ENCODE measurements around the gene C1QTNF9.
"Not testable (repeated sequence)": the region's sequence is repeated elsewhere in the genome, so short reads cannot be mapped to it uniquely, and the experiment has no call there.

Gene C1QTNF9

GRCh38 chr13:24282256-24282655 lies 27.1 kb upstream of the C1QTNF9 start:
- DNase-seq (ENCODE audit: low read depth) = no peak

- no peak for DNase-seq (ENCODE audit: low read depth)
These were observed 24.4 kb upstream of the C1QTNF9 start for GRCh38 chr13:24284889-24285565.

- DNase-seq (ENCODE audit: low read depth) = no peak
These were observed 22.8 kb upstream of the C1QTNF9 start for GRCh38 chr13:24286624-24287023.

GRCh38 chr13:24287748-24288287 lies 21.6 kb upstream of the C1QTNF9 start:
- no peak for DNase-seq (ENCODE audit: low read depth)

GRCh38 chr13:24288870-24289269 lies 20.5 kb upstream of the C1QTNF9 start:
- DNase-seq (ENCODE audit: low read depth) = no peak

GRCh38 chr13:24290280-24290932 lies 19.0 kb upstream of the C1QTNF9 start:
- no peak for DNase-seq (ENCODE audit: low read depth)

GRCh38 chr13:24292481-24292880 lies 16.9 kb upstream of the C1QTNF9 start:
- no peak for DNase-seq (ENCODE audit: low read depth)

GRCh38 chr13:24293746-24294145 lies 15.6 kb upstream of the C1QTNF9 start:
- DNase-seq (ENCODE audit: low read depth) = no peak

- no peak for DNase-seq (ENCODE audit: low read depth)
These were observed 9.8 kb upstream of the C1QTNF9 start for GRCh38 chr13:24299488-24300114.

GRCh38 chr13:24301434-24301833 lies 7.9 kb upstream of the C1QTNF9 start:
- no peak for DNase-seq (ENCODE audit: low read depth)

GRCh38 chr13:24301911-24302310 lies 7.5 kb upstream of the C1QTNF9 start:
- DNase-seq (ENCODE audit: low read depth) = no peak

- DNase-seq (ENCODE audit: low read depth) = no peak
These were observed 4.8 kb upstream of the C1QTNF9 start for GRCh38 chr13:24304620-24305019.

- no peak for DNase-seq (ENCODE audit: low read depth)
These were observed 2.7 kb upstream of the C1QTNF9 start for GRCh38 chr13:24306632-24307031.

GRCh38 chr13:24307211-24308067 lies 1.9 kb upstream of the C1QTNF9 start:
- DNase-seq (ENCODE audit: low read depth) = no peak

- DNase-seq (ENCODE audit: low read depth) = no peak
These were observed 1.3 kb upstream of the C1QTNF9 start for GRCh38 chr13:24308068-24308445.

- DNase-seq (ENCODE audit: low read depth) = no peak
These were observed 826 bp upstream of the C1QTNF9 start for GRCh38 chr13:24308488-24309020.

GRCh38 chr13:24313439-24313838 lies 4.1 kb downstream of the C1QTNF9 start:
- DNase-seq (ENCODE audit: low read depth) = no peak

- not testable (repeated sequence) for DNase-seq (ENCODE audit: low read depth)
These were observed 8.5 kb downstream of the C1QTNF9 start for GRCh38 chr13:24317835-24318234.

GRCh38 chr13:24318878-24319277 lies 9.5 kb downstream of the C1QTNF9 start:
- not testable (repeated sequence) for DNase-seq (ENCODE audit: low read depth)

- DNase-seq (ENCODE audit: low read depth) = not testable (repeated sequence)
These were observed 10.3 kb downstream of the C1QTNF9 start for GRCh38 chr13:24319641-24320040.

- not testable (repeated sequence) for DNase-seq (ENCODE audit: low read depth)
These were observed 12.0 kb downstream of the C1QTNF9 start for GRCh38 chr13:24321416-24321815.

- DNase-seq (ENCODE audit: low read depth) = not testable (repeated sequence)
These were observed 13.1 kb downstream of the C1QTNF9 start for GRCh38 chr13:24322470-24322869.
